HEK293 (cell line): ENCODE measurements around the gene RPS23.
A peak's percentile ranks its signal among the peaks of the same experiment; 100 is the strongest.

ENCODE experiments used
- CTCF ChIA-PET: fragments of 350-600 bp; formaldehyde crosslinking; extraction: SDS; loops from one replicate; lab custom pipeline; 2021; ENCODE audit warnings: antibody characterized with exemption; lab: Yijun Ruan, JAX
- POLR2A ChIA-PET: fragments of 300-600 bp; formaldehyde crosslinking; extraction: SDS; loops from one replicate; lab custom pipeline; 2020; ENCODE audit warnings: antibody characterized with exemption, inconsistent platforms; lab: Yijun Ruan, JAX
- H3K27ac ChIP-seq: fragments of 200-500 bp; sonication (Bioruptor generic); 2 replicates; pipeline ENCODE4 v1.5.1; 2014; ENCODE audit warnings: low read depth, low read length, control low read depth, inconsistent platforms; ENCODE audit errors: extremely low read depth
- H3K36me3 ChIP-seq, 2 experiments: fragments of 200-500 bp in 1 of 2; sonication (Bioruptor generic) in 1 of 2; 1 replicate in 1 of 2; 2 replicates in 1 of 2; pipeline ENCODE4 v1.5.1; 2014 to 2017; ENCODE audit warnings: inconsistent platforms in 2 of 2, low read length in 2 of 2; ENCODE audit not compliant: control insufficient read depth in 2 of 2, insufficient read depth in 1 of 2
- H3K4me1 ChIP-seq: fragments of 200-500 bp; sonication (Bioruptor generic); 2 replicates; pipeline ENCODE4 v1.5.1; 2014; ENCODE audit warnings: mild to moderate bottlenecking, low read length, inconsistent platforms; ENCODE audit not compliant: control insufficient read depth, insufficient read depth
- H3K4me3 ChIP-seq: 2 replicates; pipeline ENCODE4 v1.5.1; 2011; ENCODE audit warnings: low read depth, mild to moderate bottlenecking, control low read depth, low read length, moderate library complexity
- H3K9me3 ChIP-seq: fragments of 200-500 bp; sonication (Bioruptor generic); 2 replicates; pipeline ENCODE4 v1.5.1; 2014; ENCODE audit warnings: low read depth, low read length, inconsistent platforms; ENCODE audit not compliant: control insufficient read depth, insufficient read depth
- EGR2 ChIP-seq: fragments of 450-650 bp; formaldehyde crosslinking; IDR thresholded peaks from 2 replicates; pipeline ENCODE4 v1.5.1; 2016; ENCODE audit warnings: low read depth, missing biosample characterization, missing genetic modification characterization
- HOXC10 ChIP-seq: sonication (generic); formaldehyde crosslinking; IDR thresholded peaks from 2 replicates; pipeline ENCODE4 v1.8.1; 2023; ENCODE audit warnings: mild to moderate bottlenecking, missing genetic modification reagents
- MEIS1 ChIP-seq: sonication (generic); formaldehyde crosslinking; IDR thresholded peaks from 2 replicates; pipeline ENCODE4 v1.8.1; 2022; ENCODE audit warnings: missing genetic modification reagents, mild to moderate bottlenecking, borderline replicate concordance
- OSR2 ChIP-seq: fragments of 450-650 bp; formaldehyde crosslinking; IDR thresholded peaks from 2 replicates; pipeline ENCODE4 v1.5.1; 2016; ENCODE audit warnings: missing biosample characterization, missing genetic modification characterization
- SCRT1 ChIP-seq: fragments of 450-650 bp; formaldehyde crosslinking; IDR thresholded peaks from 2 replicates; pipeline ENCODE4 v1.5.1; 2016; ENCODE audit warnings: missing biosample characterization, missing genetic modification characterization, borderline replicate concordance
- SETDB1 ChIP-seq: IDR thresholded peaks from one replicate; pipeline ENCODE4 v1.6.1; 2017; ENCODE audit warnings: mild to moderate bottlenecking, low read length, moderate library complexity, mixed read lengths; ENCODE audit not compliant: insufficient read length
- SP2 ChIP-seq: fragments of 450-650 bp; formaldehyde crosslinking; IDR thresholded peaks from 2 replicates; pipeline ENCODE4 v1.5.1; 2016; ENCODE audit warnings: missing biosample characterization, missing genetic modification characterization
- ZBTB20 ChIP-seq: fragments of 450-650 bp; formaldehyde crosslinking; IDR thresholded peaks from 2 replicates; pipeline ENCODE4 v1.5.1; 2016; ENCODE audit warnings: missing biosample characterization, missing genetic modification characterization
- ZFP69B ChIP-seq: fragments of 450-650 bp; formaldehyde crosslinking; IDR thresholded peaks from 2 replicates; pipeline ENCODE4 v1.5.1; 2016; ENCODE audit warnings: missing biosample characterization, missing genetic modification characterization
- ZNF114 ChIP-seq: fragments of 450-650 bp; formaldehyde crosslinking; IDR thresholded peaks from 2 replicates; pipeline ENCODE4 v1.5.0; 2017; ENCODE audit warnings: missing biosample characterization, missing genetic modification characterization
- ZNF174 ChIP-seq: fragments of 450-650 bp; formaldehyde crosslinking; IDR thresholded peaks from 2 replicates; pipeline ENCODE4 v1.5.0; 2017; ENCODE audit warnings: missing biosample characterization, mild to moderate bottlenecking, missing genetic modification characterization
- ZNF2 ChIP-seq: fragments of 450-650 bp; formaldehyde crosslinking; IDR thresholded peaks from 2 replicates; pipeline ENCODE4 v1.5.1; 2016; ENCODE audit warnings: missing biosample characterization, missing genetic modification characterization
- ZNF211 ChIP-seq: fragments of 450-650 bp; formaldehyde crosslinking; IDR thresholded peaks from 2 replicates; pipeline ENCODE4 v1.5.1; 2016; ENCODE audit warnings: low read depth, missing biosample characterization, missing genetic modification characterization
- ZNF433 ChIP-seq: fragments of 450-650 bp; formaldehyde crosslinking; IDR thresholded peaks from 2 replicates; pipeline ENCODE4 v1.5.1; 2016; ENCODE audit warnings: missing biosample characterization, missing genetic modification characterization, low read depth
- ZNF473 ChIP-seq: fragments of 450-650 bp; formaldehyde crosslinking; IDR thresholded peaks from 2 replicates; pipeline ENCODE4 v1.5.1; 2017; ENCODE audit warnings: missing biosample characterization, missing genetic modification characterization
- ZNF488 ChIP-seq: fragments of 450-650 bp; formaldehyde crosslinking; IDR thresholded peaks from 2 replicates; pipeline ENCODE4 v1.5.1; 2016; ENCODE audit warnings: missing biosample characterization, missing genetic modification characterization
- ZNF529 ChIP-seq: fragments of 450-650 bp; formaldehyde crosslinking; IDR thresholded peaks from 2 replicates; pipeline ENCODE4 v1.5.1; 2017; ENCODE audit warnings: missing genetic modification characterization, missing biosample characterization; ENCODE audit not compliant: insufficient replicate concordance
- ZNF544 ChIP-seq: fragments of 450-650 bp; formaldehyde crosslinking; IDR thresholded peaks from 2 replicates; pipeline ENCODE4 v1.5.0; 2017; ENCODE audit warnings: missing biosample characterization, missing genetic modification characterization
- ZNF624 ChIP-seq: fragments of 450-650 bp; formaldehyde crosslinking; IDR thresholded peaks from 2 replicates; pipeline ENCODE4 v1.5.1; 2017; ENCODE audit warnings: missing biosample characterization, missing genetic modification characterization
- ZNF654 ChIP-seq: fragments of 450-650 bp; formaldehyde crosslinking; IDR thresholded peaks from 2 replicates; pipeline ENCODE4 v1.5.1; 2016; ENCODE audit warnings: low read depth, missing biosample characterization, missing genetic modification characterization
- TF ChIP-seq, protein P1 (sequence below): fragments of 450-650 bp; formaldehyde crosslinking; IDR thresholded peaks from 2 replicates; pipeline ENCODE4 v1.5.1; 2016; ENCODE audit warnings: missing biosample characterization, missing genetic modification characterization
- TF ChIP-seq, protein P2 (sequence below): fragments of 450-650 bp; formaldehyde crosslinking; IDR thresholded peaks from 2 replicates; pipeline ENCODE4 v1.5.0; 2017; ENCODE audit warnings: missing biosample characterization, missing genetic modification characterization, borderline replicate concordance
- TF ChIP-seq, protein P3 (sequence below): fragments of 450-650 bp; formaldehyde crosslinking; IDR thresholded peaks from 2 replicates; pipeline ENCODE4 v1.5.1; 2016; ENCODE audit warnings: missing biosample characterization, missing genetic modification characterization

Gene RPS23

DNA sequence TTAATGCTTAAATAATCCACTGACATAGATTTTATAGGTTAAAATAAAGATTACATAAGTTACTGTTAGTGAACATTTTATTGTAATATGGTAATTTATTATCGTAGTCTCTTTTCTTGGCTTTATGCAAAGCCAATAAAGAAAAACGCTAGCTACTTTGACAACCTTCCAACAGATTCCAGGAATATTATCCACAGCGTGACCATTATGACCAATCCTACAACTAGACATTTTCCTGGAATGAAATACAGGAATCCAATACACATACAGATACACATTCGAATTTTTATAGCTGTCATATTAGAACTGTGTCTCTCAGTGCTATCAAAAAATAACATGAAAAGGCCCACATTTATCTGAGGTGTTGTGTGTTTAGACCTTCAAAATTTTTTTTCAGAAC lies 13.1 kb downstream of the RPS23 start:
- H3K36me3 ChIP-seq: no peaks in the 10 kb centered on the region
- no peaks in the 10 kb centered on the region for H3K9me3 ChIP-seq
- no peaks in the 10 kb centered on the region for H3K4me1 ChIP-seq
- POLR2A ChIA-PET: interaction anchor here (0.9 to 1.8 kb wide), 2 partner anchors 9 to 963 kb away, joined by 3 to 9 read pairs; no protein-coding TSS in a partner anchor
- no peak overlapping the region for H3K27ac ChIP-seq
- CTCF ChIA-PET: interaction anchor here (1.0 kb wide), 1 partner anchor 9 kb away, joined by 3 read pairs; no protein-coding TSS in a partner anchor
- H3K4me3 ChIP-seq: no peak overlapping the region
- TF ChIP-seq ZNF174 (tag by site-specific recombination) (no peak), ZNF473 (tag by site-specific recombination) (no peak), ZNF114 (tag by site-specific recombination) (no peak), ZNF488 (no peak), SETDB1 (no peak), ZNF433 (tag by site-specific recombination) (no peak), ZNF654 (tag by site-specific recombination) (no peak), ZNF2 (tag by site-specific recombination) (no peak), ZBTB20 (tag by site-specific recombination) (no peak)
- TF ChIP-seq, protein P1, sequence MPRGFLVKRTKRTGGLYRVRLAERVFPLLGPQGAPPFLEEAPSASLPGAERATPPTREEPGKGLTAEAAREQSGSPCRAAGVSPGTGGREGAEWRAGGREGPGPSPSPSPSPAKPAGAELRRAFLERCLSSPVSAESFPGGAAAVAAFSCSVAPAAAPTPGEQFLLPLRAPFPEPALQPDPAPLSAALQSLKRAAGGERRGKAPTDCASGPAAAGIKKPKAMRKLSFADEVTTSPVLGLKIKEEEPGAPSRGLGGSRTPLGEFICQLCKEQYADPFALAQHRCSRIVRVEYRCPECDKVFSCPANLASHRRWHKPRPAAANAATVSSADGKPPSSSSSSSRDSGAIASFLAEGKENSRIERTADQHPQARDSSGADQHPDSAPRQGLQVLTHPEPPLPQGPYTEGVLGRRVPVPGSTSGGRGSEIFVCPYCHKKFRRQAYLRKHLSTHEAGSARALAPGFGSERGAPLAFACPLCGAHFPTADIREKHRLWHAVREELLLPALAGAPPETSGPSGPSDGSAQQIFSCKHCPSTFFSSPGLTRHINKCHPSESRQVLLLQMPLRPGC (tag by site-specific recombination): no peak
- TF ChIP-seq, protein P2, sequence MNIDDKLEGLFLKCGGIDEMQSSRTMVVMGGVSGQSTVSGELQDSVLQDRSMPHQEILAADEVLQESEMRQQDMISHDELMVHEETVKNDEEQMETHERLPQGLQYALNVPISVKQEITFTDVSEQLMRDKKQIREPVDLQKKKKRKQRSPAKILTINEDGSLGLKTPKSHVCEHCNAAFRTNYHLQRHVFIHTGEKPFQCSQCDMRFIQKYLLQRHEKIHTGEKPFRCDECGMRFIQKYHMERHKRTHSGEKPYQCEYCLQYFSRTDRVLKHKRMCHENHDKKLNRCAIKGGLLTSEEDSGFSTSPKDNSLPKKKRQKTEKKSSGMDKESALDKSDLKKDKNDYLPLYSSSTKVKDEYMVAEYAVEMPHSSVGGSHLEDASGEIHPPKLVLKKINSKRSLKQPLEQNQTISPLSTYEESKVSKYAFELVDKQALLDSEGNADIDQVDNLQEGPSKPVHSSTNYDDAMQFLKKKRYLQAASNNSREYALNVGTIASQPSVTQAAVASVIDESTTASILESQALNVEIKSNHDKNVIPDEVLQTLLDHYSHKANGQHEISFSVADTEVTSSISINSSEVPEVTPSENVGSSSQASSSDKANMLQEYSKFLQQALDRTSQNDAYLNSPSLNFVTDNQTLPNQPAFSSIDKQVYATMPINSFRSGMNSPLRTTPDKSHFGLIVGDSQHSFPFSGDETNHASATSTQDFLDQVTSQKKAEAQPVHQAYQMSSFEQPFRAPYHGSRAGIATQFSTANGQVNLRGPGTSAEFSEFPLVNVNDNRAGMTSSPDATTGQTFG (tag by site-specific recombination): no peak

DNA sequence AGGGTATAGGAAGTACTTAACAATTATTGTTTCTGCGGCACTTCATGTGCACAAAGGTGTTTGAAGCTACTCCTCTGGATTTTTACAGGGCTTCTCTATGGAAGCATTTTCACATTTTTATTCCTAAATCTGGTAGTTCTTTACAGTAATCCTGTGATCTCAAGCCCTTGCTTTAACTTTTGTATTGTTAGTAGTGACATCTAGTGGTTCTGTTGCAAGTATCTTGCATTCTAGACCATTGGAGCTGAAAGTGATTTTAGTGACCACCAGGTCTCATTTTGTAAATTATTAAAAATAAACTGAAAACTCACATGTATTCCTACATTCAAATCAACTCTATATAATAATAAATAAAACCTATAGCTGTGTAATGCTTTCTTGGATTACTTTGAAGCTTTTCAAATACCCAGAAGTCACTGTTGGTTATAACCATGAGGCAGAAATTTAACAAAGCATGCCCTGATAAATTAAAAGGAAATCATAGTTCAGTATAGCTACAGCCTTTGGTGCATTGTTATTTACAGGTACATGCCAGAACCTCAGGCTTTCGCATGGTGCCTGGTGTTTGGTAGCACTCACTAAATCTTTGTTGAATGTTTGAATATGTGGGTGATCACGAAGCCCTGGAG lies 18.9 kb downstream of the RPS23 start:
- CTCF ChIA-PET: interaction anchor here (0.6 to 2.1 kb wide), 19 partner anchors 9 to 751 kb away, joined by 3 to 10 read pairs (median 4); no protein-coding TSS in a partner anchor
- H3K36me3 ChIP-seq: no peaks in the 10 kb centered on the region
- no peak for TF ChIP-seq OSR2 (tag by site-specific recombination)
- TF ChIP-seq ZFP69B (tag by site-specific recombination): no peak
- peak; percentile 41 for TF ChIP-seq ZNF654 (tag by site-specific recombination)

DNA sequence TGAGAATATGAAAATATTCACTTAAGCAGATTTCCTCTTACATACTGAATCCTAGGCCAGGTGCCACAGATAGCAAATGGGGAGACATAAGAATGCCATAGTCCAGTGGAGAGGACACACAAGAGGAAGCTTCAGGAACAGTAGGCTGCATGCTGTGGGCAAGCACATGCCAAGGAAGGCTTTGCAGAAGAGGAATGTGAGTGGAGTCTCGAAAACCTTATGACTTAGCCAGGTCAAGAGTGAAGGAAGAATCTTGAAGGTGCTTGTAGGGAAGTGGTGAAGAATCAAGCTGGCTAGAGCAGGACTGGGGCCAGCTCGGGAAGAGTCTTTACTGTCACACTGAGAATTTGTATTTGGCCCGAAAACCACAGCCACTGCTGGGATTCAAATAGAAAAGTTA lies 20.4 kb downstream of the RPS23 start:
- no peaks in the 10 kb centered on the region for H3K36me3 ChIP-seq
- H3K4me3 ChIP-seq: no peak overlapping the region
- no peak overlapping the region for H3K27ac ChIP-seq
- H3K4me1 ChIP-seq: no peaks in the 10 kb centered on the region
- no peaks in the 10 kb centered on the region for H3K9me3 ChIP-seq
- ChIA-PET CTCF (interaction anchor here (0.6 to 2.1 kb wide), 6 partner anchors 8 to 85 kb away, joined by 3 to 10 read pairs (median 4); no protein-coding TSS in a partner anchor), POLR2A (no interaction called here)
- TF ChIP-seq EGR2 (no peak), SCRT1 (tag by site-specific recombination) (no peak), ZNF211 (tag by site-specific recombination) (no peak), ZNF433 (tag by site-specific recombination) (no peak), ZNF529 (tag by site-specific recombination) (no peak), ZNF544 (tag by site-specific recombination) (no peak), HOXC10 (no peak), SP2 (no peak), MEIS1 (CRISPR knock-in tag) (no peak), ZNF624 (no peak)
- TF ChIP-seq, protein P3, sequence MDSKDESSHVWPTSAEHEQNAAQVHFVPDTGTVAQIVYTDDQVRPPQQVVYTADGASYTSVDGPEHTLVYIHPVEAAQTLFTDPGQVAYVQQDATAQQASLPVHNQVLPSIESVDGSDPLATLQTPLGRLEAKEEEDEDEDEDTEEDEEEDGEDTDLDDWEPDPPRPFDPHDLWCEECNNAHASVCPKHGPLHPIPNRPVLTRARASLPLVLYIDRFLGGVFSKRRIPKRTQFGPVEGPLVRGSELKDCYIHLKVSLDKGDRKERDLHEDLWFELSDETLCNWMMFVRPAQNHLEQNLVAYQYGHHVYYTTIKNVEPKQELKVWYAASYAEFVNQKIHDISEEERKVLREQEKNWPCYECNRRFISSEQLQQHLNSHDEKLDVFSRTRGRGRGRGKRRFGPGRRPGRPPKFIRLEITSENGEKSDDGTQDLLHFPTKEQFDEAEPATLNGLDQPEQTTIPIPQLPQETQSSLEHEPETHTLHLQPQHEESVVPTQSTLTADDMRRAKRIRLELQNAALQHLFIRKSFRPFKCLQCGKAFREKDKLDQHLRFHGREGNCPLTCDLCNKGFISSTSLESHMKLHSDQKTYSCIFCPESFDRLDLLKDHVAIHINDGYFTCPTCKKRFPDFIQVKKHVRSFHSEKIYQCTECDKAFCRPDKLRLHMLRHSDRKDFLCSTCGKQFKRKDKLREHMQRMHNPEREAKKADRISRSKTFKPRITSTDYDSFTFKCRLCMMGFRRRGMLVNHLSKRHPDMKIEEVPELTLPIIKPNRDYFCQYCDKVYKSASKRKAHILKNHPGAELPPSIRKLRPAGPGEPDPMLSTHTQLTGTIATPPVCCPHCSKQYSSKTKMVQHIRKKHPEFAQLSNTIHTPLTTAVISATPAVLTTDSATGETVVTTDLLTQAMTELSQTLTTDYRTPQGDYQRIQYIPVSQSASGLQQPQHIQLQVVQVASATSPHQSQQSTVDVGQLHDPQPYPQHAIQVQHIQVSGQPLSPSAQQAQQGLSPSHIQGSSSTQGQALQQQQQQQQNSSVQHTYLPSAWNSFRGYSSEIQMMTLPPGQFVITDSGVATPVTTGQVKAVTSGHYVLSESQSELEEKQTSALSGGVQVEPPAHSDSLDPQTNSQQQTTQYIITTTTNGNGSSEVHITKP (tag by site-specific recombination): no peak

More for the DNA sequence above, 18.9 kb downstream of the RPS23 start:
- H3K27ac ChIP-seq: no peak overlapping the region
- H3K4me1 ChIP-seq: no peaks in the 10 kb centered on the region
- no peaks in the 10 kb centered on the region for H3K9me3 ChIP-seq
- POLR2A ChIA-PET: interaction anchor here (0.9 kb wide), 1 partner anchor 17 kb away, joined by 3 read pairs; no protein-coding TSS in a partner anchor
- no peak overlapping the region for H3K4me3 ChIP-seq
